GM21825 (cell line): ENCODE data around the gene PLEKHA5.
"Not testable (repeated sequence)": the region's sequence is repeated elsewhere in the genome, so short reads cannot be mapped to it uniquely, and the experiment has no call there.

Experiments used
- ATAC-seq: cut with Tn5 transposase; IDR thresholded peaks from one replicate; pipeline ENCODE4 v1.9.1; 2021; ENCODE audit warnings: mild to moderate bottlenecking, moderate library complexity; ENCODE audit not compliant: unreplicated experiment

Gene PLEKHA5

GRCh38 chr12:19166956-19167355 is 37.4 kb downstream of the PLEKHA5 start:
- ATAC-seq, result no peak

DNA sequence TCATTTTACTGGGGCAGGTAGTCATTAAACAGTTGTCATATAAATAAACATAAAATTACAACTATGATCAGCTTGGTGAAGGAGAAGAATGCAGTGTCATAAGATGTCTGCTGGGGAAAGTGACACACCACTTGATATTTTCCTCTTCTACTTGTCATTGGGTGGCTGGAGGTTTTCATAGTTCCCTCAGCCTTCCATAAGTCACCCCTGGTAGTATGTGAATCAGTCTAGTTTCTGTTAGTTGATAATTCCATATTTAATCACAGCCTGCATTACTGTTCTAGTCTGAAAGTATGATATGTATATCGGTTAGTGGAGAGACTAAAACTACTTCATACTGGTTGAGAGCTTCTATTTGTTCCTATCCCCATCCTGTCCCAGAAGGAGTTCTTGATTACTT is 38.2 kb downstream of the PLEKHA5 start:
- no peak for ATAC-seq

GRCh38 chr12:19168644-19169043 is 39.1 kb downstream of the PLEKHA5 start:
- ATAC-seq, result no peak

DNA sequence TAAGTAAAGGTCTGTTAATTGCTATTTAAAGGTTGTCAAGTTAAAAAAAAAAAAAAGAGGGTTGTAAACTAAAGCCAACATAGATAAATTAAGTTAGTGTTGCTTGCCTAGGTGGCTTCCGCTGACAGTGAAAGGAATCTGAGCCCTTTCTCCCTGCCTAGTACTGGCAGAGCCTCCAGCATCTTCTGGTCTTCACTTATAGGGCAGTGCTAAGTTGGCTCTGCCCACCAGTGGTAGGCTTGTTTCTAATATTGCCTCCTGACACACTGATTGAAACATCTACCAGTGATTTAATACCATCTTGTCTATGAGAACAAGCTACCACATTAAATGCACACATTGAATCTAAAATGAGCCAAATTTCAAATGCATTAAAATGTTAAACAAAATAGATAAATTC is 39.7 kb downstream of the PLEKHA5 start:
- no peak for ATAC-seq

DNA sequence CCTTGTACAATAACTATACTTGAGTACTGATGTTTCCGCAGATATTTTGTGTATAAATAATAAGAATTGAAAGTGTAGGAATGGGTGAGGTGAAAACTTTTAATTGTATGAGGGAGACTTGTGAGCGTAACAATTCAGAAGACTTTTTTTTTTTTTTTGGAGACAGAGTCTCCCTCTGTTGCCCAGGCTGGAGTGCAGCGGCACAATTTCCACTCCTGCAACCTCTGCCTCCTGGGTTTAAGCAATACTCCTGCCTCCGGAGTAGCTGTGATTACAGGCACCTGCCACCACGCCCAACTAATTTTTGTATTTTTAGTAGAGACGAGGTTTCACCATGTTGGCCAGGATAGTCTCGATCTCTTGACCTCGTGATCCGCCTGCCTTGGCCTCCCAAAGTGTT is 40.8 kb downstream of the PLEKHA5 start:
- not testable (repeated sequence) for ATAC-seq

- no peak for ATAC-seq
These were observed 42.2 kb downstream of the PLEKHA5 start for GRCh38 chr12:19171731-19172130.

DNA sequence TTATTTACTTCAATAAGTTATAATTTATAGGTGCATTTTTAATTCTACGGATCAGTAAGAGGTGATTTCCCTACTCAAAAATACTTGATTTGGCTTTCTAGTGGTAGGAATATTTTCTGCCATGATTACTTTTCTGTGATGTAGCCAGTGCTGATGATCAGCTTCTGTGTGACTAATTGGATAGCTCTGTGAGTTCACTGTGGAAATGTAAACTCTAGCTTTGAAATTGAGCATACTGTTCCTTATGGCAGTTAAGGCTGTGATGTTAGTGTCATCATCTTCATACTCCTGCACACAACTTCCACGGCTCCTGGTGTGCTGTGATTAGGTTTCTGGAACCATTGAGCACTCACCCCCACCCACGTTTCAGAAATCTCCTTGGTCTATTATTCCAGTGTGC is 48.2 kb downstream of the PLEKHA5 start:
- no peak for ATAC-seq

GRCh38 chr12:19179986-19180385 is 50.5 kb downstream of the PLEKHA5 start:
- no peak for ATAC-seq

DNA sequence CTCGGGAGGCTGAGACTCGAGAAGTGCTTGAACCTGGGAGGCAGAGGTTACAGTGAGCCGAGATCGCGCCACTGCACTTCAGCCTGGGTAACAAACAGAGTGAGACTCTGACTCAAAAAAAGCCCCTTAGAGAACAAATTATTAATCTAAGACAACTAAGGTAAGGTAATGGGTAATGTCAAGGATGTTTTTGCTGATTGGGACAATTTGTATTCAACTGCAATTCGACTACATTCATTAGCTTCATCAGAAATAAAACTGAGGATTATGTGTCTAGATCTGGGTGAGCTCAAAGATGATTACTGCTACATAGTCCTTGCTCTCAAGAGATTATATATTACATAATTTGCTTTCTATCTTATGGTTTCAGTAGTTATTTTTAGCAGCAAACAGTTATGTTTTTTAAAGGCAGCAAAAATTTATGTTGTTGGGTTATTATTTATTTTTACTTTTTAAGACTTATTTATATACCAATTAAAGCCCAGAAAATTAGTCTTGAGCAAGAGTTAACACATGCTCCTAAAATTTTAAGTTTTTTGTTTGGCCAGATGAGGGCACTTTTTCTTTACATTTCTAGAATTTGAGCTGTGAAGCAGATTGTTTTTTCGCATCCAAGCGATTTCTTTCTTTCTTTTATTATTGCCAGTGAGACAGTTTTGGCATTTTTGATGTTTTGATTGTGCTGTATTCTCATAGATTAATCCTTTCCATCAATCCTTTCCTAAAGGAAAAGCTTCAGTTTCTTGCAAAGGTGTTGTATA is 52.3 kb downstream of the PLEKHA5 start:
- ATAC-seq, result no peak

DNA sequence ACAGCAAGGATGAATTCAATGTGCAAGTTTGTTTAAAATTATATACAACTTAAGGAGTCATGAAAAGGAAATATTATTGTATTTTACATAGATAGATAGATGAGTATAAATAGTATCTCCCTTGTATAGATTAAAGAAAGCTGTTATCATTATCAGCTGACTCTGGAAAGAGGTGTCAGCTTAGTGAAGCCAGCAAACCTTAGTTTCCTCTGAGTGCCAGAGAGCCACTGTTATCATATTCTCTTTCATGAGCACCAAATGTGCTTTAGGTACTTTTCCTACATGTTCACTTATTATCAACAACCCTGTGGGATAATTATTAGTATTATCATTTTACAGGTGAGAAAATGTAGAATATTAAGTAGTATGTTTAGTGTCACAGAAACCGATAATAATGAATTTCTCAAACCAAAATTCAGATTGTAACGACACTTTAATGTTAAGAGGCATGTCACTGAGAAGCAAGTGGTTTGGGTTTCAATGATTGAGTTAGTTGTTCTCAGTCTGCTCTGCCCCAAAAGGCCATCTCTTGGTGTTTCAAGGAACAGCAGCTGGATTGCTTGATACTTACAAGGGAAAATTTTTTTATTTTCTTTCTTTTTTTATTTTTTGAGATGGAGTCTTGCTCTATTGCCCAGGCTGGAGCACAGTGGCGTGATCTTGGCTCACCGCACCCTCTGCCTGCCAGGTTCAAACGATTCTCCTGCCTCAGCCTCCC is 53.7 kb downstream of the PLEKHA5 start:
- ATAC-seq, result no peak

DNA sequence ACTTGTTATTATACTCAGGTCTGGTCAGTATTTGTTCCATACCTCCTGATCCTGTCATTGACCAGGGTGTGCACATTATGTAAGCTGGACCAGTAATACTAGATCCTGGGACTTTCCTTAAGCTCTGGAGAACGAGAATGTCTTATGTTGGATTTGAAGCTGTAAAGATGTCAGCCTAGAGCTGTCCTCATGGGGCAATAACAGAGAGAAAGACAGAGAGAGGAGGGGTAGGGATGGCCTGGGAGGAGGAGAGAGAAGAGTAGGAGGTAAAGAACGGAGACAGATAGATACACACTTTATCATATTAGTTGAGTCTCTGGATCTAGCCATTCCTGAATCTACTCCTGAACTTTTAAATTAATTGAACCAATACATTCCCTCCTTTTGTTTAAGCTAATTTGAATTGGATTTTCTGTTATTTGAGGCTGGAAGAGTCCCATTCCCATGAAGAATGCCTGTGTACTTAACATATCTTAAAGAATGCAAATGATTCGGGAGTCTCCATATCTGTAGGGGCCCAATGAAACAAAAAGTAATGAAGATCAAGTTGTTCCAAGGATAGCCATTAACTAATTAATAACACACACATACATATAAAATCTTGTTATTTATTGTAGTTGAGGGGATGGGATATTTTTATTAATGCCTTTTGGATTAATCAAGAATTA is 55.9 kb downstream of the PLEKHA5 start:
- no peak for ATAC-seq

- ATAC-seq, result no peak
These were observed 57.5 kb downstream of the PLEKHA5 start for GRCh38 chr12:19186722-19187661.

GRCh38 chr12:19189522-19189921 is 60.0 kb downstream of the PLEKHA5 start:
- no peak for ATAC-seq

DNA sequence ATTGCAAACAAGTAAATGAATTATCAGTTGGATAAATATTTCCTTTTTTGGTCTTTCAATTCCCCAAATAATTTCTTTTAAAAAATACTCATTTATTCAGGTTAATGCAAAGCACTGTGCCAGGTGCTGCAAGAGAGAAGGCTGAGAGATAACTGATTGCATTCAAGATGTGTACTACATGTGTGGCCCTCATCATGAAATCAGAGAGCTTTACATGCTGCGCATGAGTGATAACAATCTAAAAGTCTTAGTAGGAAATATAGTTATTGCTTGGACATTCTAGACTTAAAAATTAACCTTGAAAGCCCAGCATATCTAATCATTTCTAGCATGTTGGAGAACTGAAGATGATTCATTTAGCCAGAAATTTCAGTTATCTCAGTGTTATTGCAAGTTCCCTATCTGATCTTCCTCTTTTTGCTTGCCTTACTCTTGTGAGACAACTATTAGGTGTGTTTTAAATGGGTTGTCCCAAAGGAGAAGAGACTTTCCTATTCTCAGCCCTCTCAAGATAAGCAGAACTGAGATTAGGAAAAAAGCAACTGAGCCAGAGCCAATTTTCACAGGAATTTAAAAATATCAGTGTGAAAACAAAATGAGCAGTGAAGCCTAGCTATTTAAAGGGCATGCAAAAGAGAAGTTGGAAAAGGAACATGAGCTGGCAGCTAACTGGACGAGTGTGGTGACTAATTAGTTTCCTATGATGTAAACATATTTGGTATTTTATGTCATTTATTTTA is 60.9 kb downstream of the PLEKHA5 start:
- no peak for ATAC-seq

- no peak for ATAC-seq
These were observed 61.6 kb downstream of the PLEKHA5 start for GRCh38 chr12:19191089-19191488.

GRCh38 chr12:19191563-19191962 is 62.0 kb downstream of the PLEKHA5 start:
- ATAC-seq, result no peak

DNA sequence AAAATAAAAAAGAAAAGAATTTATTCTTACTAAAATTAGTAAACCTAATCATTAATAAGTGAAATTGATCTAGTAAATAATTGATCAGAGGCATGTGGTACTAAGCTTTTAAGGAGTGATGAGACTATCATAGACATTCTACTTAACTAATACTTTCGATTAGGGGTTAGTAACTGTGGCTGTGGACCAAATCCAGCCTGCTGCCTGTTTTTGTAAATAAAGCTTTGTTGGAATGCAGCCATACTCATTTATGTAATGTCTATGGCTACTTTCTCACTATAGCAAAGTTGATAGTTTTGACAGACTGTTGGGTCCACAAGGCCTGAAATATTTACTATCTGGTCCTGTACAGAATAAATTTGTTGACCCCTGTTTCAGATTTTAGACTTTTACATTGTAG is 63.2 kb downstream of the PLEKHA5 start:
- no peak for ATAC-seq

DNA sequence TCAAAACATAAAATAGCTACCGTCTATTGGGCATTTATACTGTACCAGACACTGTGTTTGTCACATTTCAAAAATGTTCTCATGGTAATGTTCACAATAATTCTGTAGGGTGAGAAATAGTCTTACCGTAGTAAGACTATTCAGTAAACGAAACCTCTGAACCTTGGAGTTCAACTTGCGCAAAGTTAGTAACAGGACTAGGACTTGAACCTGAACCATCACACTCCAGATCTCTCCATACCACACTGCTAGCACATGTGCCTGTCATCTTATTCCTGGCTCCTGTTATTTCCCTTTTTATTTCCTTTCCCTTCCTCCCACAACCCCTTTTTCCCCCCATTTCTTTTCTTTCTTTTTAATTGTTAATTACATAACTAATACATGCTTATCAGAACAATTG is 65.4 kb downstream of the PLEKHA5 start:
- ATAC-seq, result no peak

GRCh38 chr12:19196959-19197630 is 67.6 kb downstream of the PLEKHA5 start:
- no peak for ATAC-seq

DNA sequence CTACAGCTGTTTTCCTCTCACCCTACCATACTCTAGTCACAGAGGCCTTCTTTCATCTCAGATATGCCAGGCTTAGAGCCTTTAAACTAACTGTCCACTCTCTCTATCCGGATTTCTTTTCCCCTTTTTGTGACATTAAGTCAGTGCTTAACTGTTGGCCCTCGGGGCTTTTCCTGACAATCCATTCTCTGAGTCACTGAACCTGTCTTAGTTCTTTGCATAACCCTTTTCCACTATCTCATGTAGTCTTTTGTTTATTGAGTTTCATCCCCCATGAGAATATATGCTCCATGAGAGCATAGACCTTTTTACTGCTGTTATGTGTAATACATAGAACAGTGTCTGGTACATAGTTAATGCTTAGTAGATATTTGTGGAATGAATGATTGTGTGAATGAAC is 68.7 kb downstream of the PLEKHA5 start:
- no peak for ATAC-seq
